ENCODE results near the gene CFAP90.

Gene CFAP90

GRCh38 chr5:7813007-7813406 is 37.9 kb downstream of the CFAP90 start:
- Histone ChIP-seq H3K36me3 (ENCODE audit: insufficient read depth, insufficient read length, low read length) (no peaks in the 10 kb centered on the region), H3K9ac (ENCODE audit: insufficient read length, low read depth) (no peak overlapping the region), H3K27me3 (ENCODE audit: insufficient read depth, insufficient read length) (no peaks in the 10 kb centered on the region), H3K4me3 (ENCODE audit: insufficient read length, low read depth) (no peak overlapping the region), H3K9me3 (ENCODE audit: insufficient read depth, low read length) (no peaks in the 10 kb centered on the region), H3K4me1 (ENCODE audit: insufficient read depth, insufficient read length) (peaks cover 2% of the 10 kb centered on the region)
- no peak for DNase-seq (ENCODE audit: low read depth, low spot score)
- TF ChIP-seq YY1 (IDR thresholded peaks at IDR 0.05; ENCODE audit: insufficient read depth, insufficient read length) = no peak
- no peak for TF ChIP-seq ZNF274 (IDR thresholded peaks at IDR 0.05; ENCODE audit: low read depth, low read length)
- TF ChIP-seq SUZ12 (IDR thresholded peaks at IDR 0.05; ENCODE audit: extremely low read depth, insufficient read depth, insufficient read length) = no peak

- Histone ChIP-seq H3K36me3 (ENCODE audit: insufficient read depth, insufficient read length, low read length) (no peaks in the 10 kb centered on the region), H3K27me3 (ENCODE audit: insufficient read depth, insufficient read length) (no peaks in the 10 kb centered on the region), H3K4me1 (ENCODE audit: insufficient read depth, insufficient read length) (peaks cover under 1% of the 10 kb centered on the region), H3K9me3 (ENCODE audit: insufficient read depth, low read length) (no peaks in the 10 kb centered on the region), H3K4me3 (ENCODE audit: insufficient read length, low read depth) (no peak overlapping the region), H3K9ac (ENCODE audit: insufficient read length, low read depth) (no peak overlapping the region)
- DNase-seq (ENCODE audit: low read depth, low spot score) = no peak
- no peak for TF ChIP-seq SUZ12 (IDR thresholded peaks at IDR 0.05; ENCODE audit: extremely low read depth, insufficient read depth, insufficient read length)
- TF ChIP-seq YY1 (IDR thresholded peaks at IDR 0.05; ENCODE audit: insufficient read depth, insufficient read length) = no peak
- TF ChIP-seq ZNF274 (IDR thresholded peaks at IDR 0.05; ENCODE audit: low read depth, low read length) = no peak
Measured at GRCh38 chr5:7811715-7812114, 39.2 kb downstream of the CFAP90 start.

- no peak overlapping the region for H3K4me3 ChIP-seq (ENCODE audit: insufficient read length, low read depth)
- no peaks in the 10 kb centered on the region for H3K27me3 ChIP-seq (ENCODE audit: insufficient read depth, insufficient read length)
- no peaks in the 10 kb centered on the region for H3K4me1 ChIP-seq (ENCODE audit: insufficient read depth, insufficient read length)
- no peaks in the 10 kb centered on the region for H3K9me3 ChIP-seq (ENCODE audit: insufficient read depth, low read length)
- H3K36me3 ChIP-seq (ENCODE audit: insufficient read depth, insufficient read length, low read length) = no peaks in the 10 kb centered on the region
- TF ChIP-seq ZNF274 (IDR thresholded peaks at IDR 0.05; ENCODE audit: low read depth, low read length) (no peak), YY1 (IDR thresholded peaks at IDR 0.05; ENCODE audit: insufficient read depth, insufficient read length) (no peak)
- DNase-seq (ENCODE audit: low read depth, low spot score) = no peak
- no peak overlapping the region for H3K9ac ChIP-seq (ENCODE audit: insufficient read length, low read depth)
Measured at GRCh38 chr5:7808998-7809397, 41.9 kb downstream of the CFAP90 start.

- TF ChIP-seq YY1 (IDR thresholded peaks at IDR 0.05; ENCODE audit: insufficient read depth, insufficient read length) (no peak), SUZ12 (IDR thresholded peaks at IDR 0.05; ENCODE audit: extremely low read depth, insufficient read depth, insufficient read length) (no peak), ZNF274 (IDR thresholded peaks at IDR 0.05; ENCODE audit: low read depth, low read length) (no peak)
- Histone ChIP-seq H3K4me1 (ENCODE audit: insufficient read depth, insufficient read length) (no peaks in the 10 kb centered on the region), H3K9ac (ENCODE audit: insufficient read length, low read depth) (no peak overlapping the region), H3K4me3 (ENCODE audit: insufficient read length, low read depth) (no peak overlapping the region), H3K36me3 (ENCODE audit: insufficient read depth, insufficient read length, low read length) (no peaks in the 10 kb centered on the region), H3K9me3 (ENCODE audit: insufficient read depth, low read length) (no peaks in the 10 kb centered on the region), H3K27me3 (ENCODE audit: insufficient read depth, insufficient read length) (no peaks in the 10 kb centered on the region)
- DNase-seq (ENCODE audit: low read depth, low spot score) = no peak
Measured at GRCh38 chr5:7805379-7805778, 45.6 kb downstream of the CFAP90 start.

GRCh38 chr5:7803937-7804336 is 47.0 kb downstream of the CFAP90 start:
- Histone ChIP-seq H3K4me3 (ENCODE audit: insufficient read length, low read depth) (no peak overlapping the region), H3K9me3 (ENCODE audit: insufficient read depth, low read length) (no peaks in the 10 kb centered on the region), H3K9ac (ENCODE audit: insufficient read length, low read depth) (no peak overlapping the region), H3K4me1 (ENCODE audit: insufficient read depth, insufficient read length) (no peaks in the 10 kb centered on the region), H3K36me3 (ENCODE audit: insufficient read depth, insufficient read length, low read length) (no peaks in the 10 kb centered on the region), H3K27me3 (ENCODE audit: insufficient read depth, insufficient read length) (no peaks in the 10 kb centered on the region)
- TF ChIP-seq YY1 (IDR thresholded peaks at IDR 0.05; ENCODE audit: insufficient read depth, insufficient read length) = no peak
- TF ChIP-seq SUZ12 (IDR thresholded peaks at IDR 0.05; ENCODE audit: extremely low read depth, insufficient read depth, insufficient read length) = no peak
- no peak for TF ChIP-seq ZNF274 (IDR thresholded peaks at IDR 0.05; ENCODE audit: low read depth, low read length)
- no peak for DNase-seq (ENCODE audit: low read depth, low spot score)

GRCh38 chr5:7802855-7803254 is 48.1 kb downstream of the CFAP90 start:
- H3K4me1 ChIP-seq (ENCODE audit: insufficient read depth, insufficient read length) = no peaks in the 10 kb centered on the region
- no peak for DNase-seq (ENCODE audit: low read depth, low spot score)
- H3K9me3 ChIP-seq (ENCODE audit: insufficient read depth, low read length) = no peaks in the 10 kb centered on the region
- TF ChIP-seq YY1 (IDR thresholded peaks at IDR 0.05; ENCODE audit: insufficient read depth, insufficient read length) (no peak), SUZ12 (IDR thresholded peaks at IDR 0.05; ENCODE audit: extremely low read depth, insufficient read depth, insufficient read length) (no peak), ZNF274 (IDR thresholded peaks at IDR 0.05; ENCODE audit: low read depth, low read length) (no peak)
- H3K27me3 ChIP-seq (ENCODE audit: insufficient read depth, insufficient read length) = no peaks in the 10 kb centered on the region
- no peaks in the 10 kb centered on the region for H3K36me3 ChIP-seq (ENCODE audit: insufficient read depth, insufficient read length, low read length)
- no peak overlapping the region for H3K4me3 ChIP-seq (ENCODE audit: insufficient read length, low read depth)
- no peak overlapping the region for H3K9ac ChIP-seq (ENCODE audit: insufficient read length, low read depth)

GRCh38 chr5:7801891-7802614 is 48.9 kb downstream of the CFAP90 start:
- DNase-seq (ENCODE audit: low read depth, low spot score) = no peak
- TF ChIP-seq YY1 (IDR thresholded peaks at IDR 0.05; ENCODE audit: insufficient read depth, insufficient read length) (no peak), SUZ12 (IDR thresholded peaks at IDR 0.05; ENCODE audit: extremely low read depth, insufficient read depth, insufficient read length) (no peak), ZNF274 (IDR thresholded peaks at IDR 0.05; ENCODE audit: low read depth, low read length) (no peak)
- Histone ChIP-seq H3K4me1 (ENCODE audit: insufficient read depth, insufficient read length) (no peaks in the 10 kb centered on the region), H3K9me3 (ENCODE audit: insufficient read depth, low read length) (no peaks in the 10 kb centered on the region), H3K27me3 (ENCODE audit: insufficient read depth, insufficient read length) (no peaks in the 10 kb centered on the region), H3K9ac (ENCODE audit: insufficient read length, low read depth) (no peak overlapping the region), H3K36me3 (ENCODE audit: insufficient read depth, insufficient read length, low read length) (no peaks in the 10 kb centered on the region), H3K4me3 (ENCODE audit: insufficient read length, low read depth) (no peak overlapping the region)
